A673 (cell line): ENCODE data around the gene AGO1. TPM values are rescaled to one million over a fixed set of nuclear protein-coding genes. Genes with fewer than 3 reads are reported as not detected.
"Not testable (repeated sequence)": the region's sequence is repeated elsewhere in the genome, so short reads cannot be mapped to it uniquely, and the experiment has no call there.

Source experiments
- BruUV-seq: library from RNA; stranded (reverse); fragments of 400-500 nt; replicated peaks from 2 replicates; lab custom pipeline; 2021; lab: Mats Ljungman, UMichigan
- CTCF ChIA-PET: fragments of 300-600 bp; sonication (Branson Sonifier 250); formaldehyde crosslinking; loops from one replicate; lab custom pipeline; 2022; ENCODE audit warnings: antibody characterized with exemption; lab: Charles Lee
- POLR2A ChIA-PET: fragments of 300-600 bp; sonication (Branson Sonifier 250); formaldehyde crosslinking; loops from one replicate; lab custom pipeline; 2022; ENCODE audit warnings: antibody characterized with exemption; ENCODE audit not compliant: low non-redundant PET; lab: Charles Lee
- DNase-seq: peaks from one replicate; pipeline ENCODE4 v3.0.0-alpha.2; 2015; ENCODE audit warnings: low spot score
- H3K27ac ChIP-seq: fragments of 200-600 bp; sonication (generic); 2 replicates; pipeline ENCODE4 v1.5.1; 2016; ENCODE audit warnings: mixed run types, low read depth, mild to moderate bottlenecking, mixed read lengths, antibody characterized with exemption, low read length; ENCODE audit not compliant: poor library complexity, severe bottlenecking
- H3K27me3 ChIP-seq: fragments of 200-600 bp; sonication (generic); replicated peaks from 2 replicates; pipeline ENCODE4 v1.6.1; 2017; ENCODE audit warnings: mixed run types, low read depth, mild to moderate bottlenecking, mixed read lengths, antibody characterized with exemption, low read length; ENCODE audit not compliant: insufficient read depth, poor library complexity
- H3K36me3 ChIP-seq: fragments of 200-600 bp; sonication (generic); 2 replicates; pipeline ENCODE4 v1.6.1; 2016; ENCODE audit warnings: mixed run types, mild to moderate bottlenecking, mixed read lengths, antibody characterized with exemption, low read length; ENCODE audit not compliant: insufficient read depth, poor library complexity, severe bottlenecking
- H3K4me1 ChIP-seq: fragments of 200-600 bp; sonication (generic); 2 replicates; pipeline ENCODE4 v1.6.1; 2017; ENCODE audit warnings: mixed run types, mild to moderate bottlenecking, mixed read lengths, antibody characterized with exemption, low read length; ENCODE audit not compliant: insufficient read depth, poor library complexity, severe bottlenecking
- H3K4me3 ChIP-seq: fragments of 200-600 bp; sonication (generic); 2 replicates; pipeline ENCODE4 v1.5.1; 2016; ENCODE audit warnings: low read depth, mixed run types, mild to moderate bottlenecking, mixed read lengths, low read length; ENCODE audit not compliant: poor library complexity, severe bottlenecking
- H3K9me3 ChIP-seq: fragments of 200-600 bp; sonication (generic); 2 replicates; pipeline ENCODE4 v1.6.1; 2016; ENCODE audit warnings: mixed run types, low read depth, mild to moderate bottlenecking, mixed read lengths, antibody characterized with exemption, low read length; ENCODE audit not compliant: poor library complexity, severe bottlenecking
- EZH2 ChIP-seq: fragments of 200-600 bp; sonication (generic); IDR thresholded peaks from 2 replicates; pipeline ENCODE4 v1.6.1; 2017; ENCODE audit warnings: borderline replicate concordance, low read depth, mild to moderate bottlenecking, mixed read lengths, antibody characterized with exemption, low read length; ENCODE audit not compliant: poor library complexity, severe bottlenecking
- intact Hi-C: fragments of 100-400 bp; cut with micrococcal nuclease; formaldehyde crosslinking; loops from one replicate; pipeline ENCODE4 v1.10.0; 2022; ENCODE audit not compliant: unreplicated experiment
- total RNA-seq: library from RNA; stranded (reverse); gene quantifications from 2 replicates; pipeline ENCODE4 v1.2.3, GENCODE V29; 2021
- TF ChIP-seq, protein P1 (sequence below): fragments of 300-800, 200-600 bp; sonication (generic); conservative IDR thresholded peaks from 2 replicates; pipeline ENCODE4 v1.5.1; 2017; ENCODE audit warnings: low read depth, mild to moderate bottlenecking, antibody characterized with exemption, low read length, moderate library complexity, mixed read lengths

AGO1 gene
- total RNA-seq, 1 experiment from 2014 or later: 58.7 TPM

DNA sequence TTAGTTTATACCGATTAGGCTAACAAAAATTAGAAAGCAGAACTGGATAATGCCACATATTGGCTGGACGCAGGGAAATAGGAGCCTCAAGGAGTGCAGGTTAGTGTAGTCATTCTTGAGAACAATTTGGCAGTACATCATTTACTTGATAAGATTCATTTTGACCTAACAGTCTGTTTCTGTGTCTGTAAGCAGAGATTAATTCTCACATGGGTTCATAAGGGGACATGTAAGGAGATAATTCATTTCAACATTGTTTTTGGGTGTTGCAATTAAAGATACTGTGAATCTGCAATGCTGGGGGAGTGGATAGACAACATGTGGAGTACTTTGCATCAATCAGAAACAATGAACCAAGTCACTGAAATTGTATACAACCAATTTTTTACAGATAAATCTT is 79.9 kb downstream of the AGO1 start:
- TF ChIP-seq, protein P1, sequence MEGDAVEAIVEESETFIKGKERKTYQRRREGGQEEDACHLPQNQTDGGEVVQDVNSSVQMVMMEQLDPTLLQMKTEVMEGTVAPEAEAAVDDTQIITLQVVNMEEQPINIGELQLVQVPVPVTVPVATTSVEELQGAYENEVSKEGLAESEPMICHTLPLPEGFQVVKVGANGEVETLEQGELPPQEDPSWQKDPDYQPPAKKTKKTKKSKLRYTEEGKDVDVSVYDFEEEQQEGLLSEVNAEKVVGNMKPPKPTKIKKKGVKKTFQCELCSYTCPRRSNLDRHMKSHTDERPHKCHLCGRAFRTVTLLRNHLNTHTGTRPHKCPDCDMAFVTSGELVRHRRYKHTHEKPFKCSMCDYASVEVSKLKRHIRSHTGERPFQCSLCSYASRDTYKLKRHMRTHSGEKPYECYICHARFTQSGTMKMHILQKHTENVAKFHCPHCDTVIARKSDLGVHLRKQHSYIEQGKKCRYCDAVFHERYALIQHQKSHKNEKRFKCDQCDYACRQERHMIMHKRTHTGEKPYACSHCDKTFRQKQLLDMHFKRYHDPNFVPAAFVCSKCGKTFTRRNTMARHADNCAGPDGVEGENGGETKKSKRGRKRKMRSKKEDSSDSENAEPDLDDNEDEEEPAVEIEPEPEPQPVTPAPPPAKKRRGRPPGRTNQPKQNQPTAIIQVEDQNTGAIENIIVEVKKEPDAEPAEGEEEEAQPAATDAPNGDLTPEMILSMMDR: no peak
- TF ChIP-seq EZH2: no peak
- Histone ChIP-seq H3K4me1 (peaks cover 5% of the 10 kb centered on the region), H3K27ac (no peak overlapping the region), H3K9me3 (no peaks in the 10 kb centered on the region), H3K36me3 (peaks cover 3% of the 10 kb centered on the region), H3K27me3 (no peaks in the 10 kb centered on the region), H3K4me3 (no peak overlapping the region)
- BruUV-seq: no TSS peak
- ChIA-PET POLR2A (no interaction called here), CTCF (no interaction called here)
- intact Hi-C loops: no loop called here
- no peak for DNase-seq

DNA sequence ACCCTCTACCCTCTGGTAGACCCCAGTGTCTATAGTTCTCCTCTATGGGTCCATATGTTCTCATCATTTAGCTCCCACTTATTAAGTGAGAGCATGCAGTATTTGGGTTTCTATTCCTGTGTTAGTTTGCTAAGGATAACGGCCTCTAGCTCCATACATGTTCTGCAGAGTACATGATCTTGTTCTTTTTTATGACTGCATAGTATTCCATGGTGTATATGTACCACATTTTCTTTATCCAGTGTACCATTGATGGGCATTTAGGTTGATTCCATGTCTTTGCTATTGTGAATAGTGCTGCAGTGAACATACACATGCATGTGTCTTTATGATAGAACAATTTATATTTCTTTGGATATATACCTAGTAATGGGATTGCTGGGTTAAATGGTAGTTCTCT is 81.3 kb downstream of the AGO1 start:
- H3K4me3 ChIP-seq, H3K27me3 ChIP-seq, POLR2A ChIA-PET, H3K36me3 ChIP-seq, CTCF ChIA-PET, intact Hi-C loops, BruUV-seq, H3K4me1 ChIP-seq, H3K27ac ChIP-seq, H3K9me3 ChIP-seq, DNase-seq: not testable (repeated sequence)

DNA sequence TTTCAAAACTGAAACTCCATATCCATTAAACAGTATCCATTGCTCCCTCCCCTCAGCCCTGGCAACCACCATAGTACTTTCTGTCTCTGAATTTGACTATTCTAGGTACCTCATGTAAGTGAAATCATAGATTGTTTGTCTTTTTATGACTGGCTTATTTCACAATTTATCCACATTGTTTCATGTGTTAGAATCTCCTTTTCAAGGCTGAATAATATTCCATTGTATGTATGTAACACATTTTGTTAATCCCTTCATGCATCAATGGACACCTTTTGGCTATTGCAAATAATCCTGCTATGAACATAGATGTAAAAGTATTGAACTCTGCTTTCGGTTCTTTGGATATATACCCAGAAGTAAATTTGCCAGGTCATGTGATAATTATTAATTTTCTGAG is 85.4 kb downstream of the AGO1 start:
- no peaks in the 10 kb centered on the region for H3K27me3 ChIP-seq
- BruUV-seq: TSS peak; percentile 7
- no peaks in the 10 kb centered on the region for H3K4me1 ChIP-seq
- POLR2A ChIA-PET: no interaction called here
- H3K27ac ChIP-seq: no peak overlapping the region
- CTCF ChIA-PET: no interaction called here
- no peaks in the 10 kb centered on the region for H3K9me3 ChIP-seq
- TF ChIP-seq EZH2: no peak
- TF ChIP-seq, protein P1: no peak
- no peak overlapping the region for H3K4me3 ChIP-seq
- H3K36me3 ChIP-seq: peaks cover 22% of the 10 kb centered on the region
- no peak for DNase-seq
- intact Hi-C loops: no loop called here

DNA sequence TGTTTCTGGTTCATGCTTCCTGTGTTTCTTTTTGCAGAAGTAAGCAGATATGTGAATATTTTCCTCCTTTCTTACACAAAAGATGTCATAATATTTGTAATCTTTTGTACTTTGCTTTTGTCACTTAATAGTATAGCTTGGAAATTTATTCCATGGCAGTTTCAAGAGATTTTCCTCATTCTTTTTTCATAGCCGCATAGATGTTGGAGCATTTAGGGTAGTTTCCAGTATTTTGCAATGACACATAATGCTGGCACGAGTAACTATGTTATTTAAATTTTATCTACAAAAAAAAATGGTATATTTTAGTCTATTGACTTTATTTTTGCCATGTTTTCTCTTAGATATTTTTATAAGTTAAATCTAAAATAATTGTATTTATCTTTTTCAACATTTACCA is 88.6 kb downstream of the AGO1 start:
- TF ChIP-seq EZH2: no peak
- TF ChIP-seq, protein P1: no peak
- no TSS peak for BruUV-seq
- Histone ChIP-seq H3K4me1 (no peaks in the 10 kb centered on the region), H3K27me3 (no peaks in the 10 kb centered on the region), H3K4me3 (no peak overlapping the region), H3K9me3 (no peaks in the 10 kb centered on the region), H3K36me3 (peaks cover 30% of the 10 kb centered on the region), H3K27ac (no peak overlapping the region)
- intact Hi-C loops: no loop called here
- DNase-seq: no peak
- POLR2A ChIA-PET: no interaction called here
- CTCF ChIA-PET: interaction anchor here (0.6 kb wide), 1 partner anchor 28 kb away, joined by 6 read pairs; no protein-coding TSS in a partner anchor

DNA sequence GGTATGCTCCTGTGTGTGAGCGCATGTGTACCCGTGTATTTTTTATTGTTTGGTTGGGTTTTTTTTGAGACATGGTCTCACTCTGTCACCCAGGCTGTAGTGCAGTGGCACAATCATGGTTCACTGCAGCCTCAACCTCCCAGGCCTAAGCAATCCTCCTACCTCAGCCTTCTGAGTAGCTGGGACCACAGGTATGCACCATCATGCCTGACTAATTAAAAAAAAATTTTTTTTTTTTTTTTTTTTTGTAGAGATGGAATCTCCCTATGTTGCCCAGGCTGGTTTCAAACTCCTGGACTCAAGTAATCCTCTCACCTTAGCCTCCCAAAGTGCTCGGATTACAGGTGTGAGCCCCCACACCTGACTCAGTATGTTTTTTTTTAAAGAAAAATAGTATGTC is 89.6 kb downstream of the AGO1 start:
- H3K27ac ChIP-seq, H3K4me3 ChIP-seq, intact Hi-C loops, H3K27me3 ChIP-seq, H3K9me3 ChIP-seq, DNase-seq, POLR2A ChIA-PET, H3K4me1 ChIP-seq, CTCF ChIA-PET, BruUV-seq: not testable (repeated sequence)
- peaks cover 30% of the 10 kb centered on the region for H3K36me3 ChIP-seq
